K562 (cell line): Measurements from ENCODE around the gene CEP85L. TPM values are rescaled to one million over a fixed set of nuclear protein-coding genes. Genes with fewer than 3 reads are reported as not detected.

Experiments
- ATAC-seq: fragments of 200-7000 bp; cut with Tn5 transposase; 3 replicates; pipeline ENCODE4 v1.9.1; 2020; ENCODE audit warnings: moderate library complexity
- BruUV-seq: library from RNA; stranded (reverse); fragments of 400-500 nt; replicated peaks from 2 replicates; lab custom pipeline; 2021; lab: Mats Ljungman, UMichigan
- CTCF ChIA-PET: fragments of 300-600 bp; formaldehyde crosslinking; extraction: SDS; loops from one replicate; lab custom pipeline; 2021; ENCODE audit warnings: low intra/inter-chr PET ratio; lab: Yijun Ruan, JAX
- POLR2A ChIA-PET: fragments of 300-600, 350-650 bp; sonication (Branson Sonifier 250); formaldehyde crosslinking; extraction: SDS; loops from one replicate; lab custom pipeline; 2021; ENCODE audit warnings: antibody characterized with exemption, inconsistent platforms; lab: Yijun Ruan, JAX
- DNase-seq, 4 experiments: peaks; one replicate each; pipeline versions ENCODE4 v3.0.0 to v3.0.0-alpha.2; 2011 to 2018; ENCODE audit warnings: low spot score in 3 of 4, mixed read lengths in 3 of 4; ENCODE audit errors: extremely low read depth in 1 of 4
- FAIRE-seq: peaks from 2 replicates; lab custom pipeline; 2011; peaks lifted over from hg19 to GRCh38; lab: Jason Lieb, UNC
- H2AFZ ChIP-seq: 2 replicates; pipeline ENCODE4 v1.6.0; 2011; ENCODE audit warnings: low read depth, low read length, control low read depth, inconsistent platforms
- H3K27ac ChIP-seq: fragments of 200-600 bp; 3 replicates; pipeline ENCODE4 v1.8.0; 2011; ENCODE audit warnings: low read depth, mild to moderate bottlenecking, control low read depth, inconsistent platforms, low read length, moderate library complexity, mixed read lengths; ENCODE audit errors: extremely low read depth
- H3K27me3 ChIP-seq, 2 experiments: fragments of 300-600 bp in 1 of 2; 2 replicates in 1 of 2; 3 replicates in 1 of 2; pipeline versions ENCODE4 v1.6.0 to v1.8.0; 2011; ENCODE audit warnings: inconsistent platforms in 2 of 2, low read length in 2 of 2, mild to moderate bottlenecking in 1 of 2, mixed read lengths in 1 of 2, moderate library complexity in 1 of 2; ENCODE audit not compliant: control insufficient read depth in 2 of 2, insufficient read depth in 2 of 2
- H3K36me3 ChIP-seq: fragments of 300-600 bp; 3 replicates; pipeline ENCODE4 v1.8.0; 2011; ENCODE audit warnings: mild to moderate bottlenecking, low read length, inconsistent platforms; ENCODE audit not compliant: control insufficient read depth, insufficient read depth
- H3K4me1 ChIP-seq, 2 experiments: fragments of 200-600 bp in 1 of 2; replicated peaks in 1 of 2; 2 replicates in 1 of 2; 3 replicates in 1 of 2; pipeline versions ENCODE4 v1.5.1 to v1.8.0; 2011; ENCODE audit warnings: inconsistent platforms in 2 of 2, low read length in 2 of 2, mild to moderate bottlenecking in 1 of 2, mixed read lengths in 1 of 2, moderate library complexity in 1 of 2; ENCODE audit not compliant: control insufficient read depth in 2 of 2, insufficient read depth in 2 of 2
- H3K4me2 ChIP-seq: 2 replicates; pipeline ENCODE4 v1.6.1; 2011; ENCODE audit warnings: low read length, control low read depth, inconsistent platforms, mixed read lengths; ENCODE audit not compliant: insufficient read depth
- H3K4me3 ChIP-seq: fragments of 200-600 bp; sonication (generic), shearing (Covaris generic); 2 replicates; pipeline ENCODE4 v1.5.1; 2016; ENCODE audit warnings: control low read depth, inconsistent platforms
- H3K79me2 ChIP-seq: fragments of 200-600 bp; 3 replicates; pipeline ENCODE4 v1.8.0; 2011; ENCODE audit warnings: low read length, inconsistent platforms; ENCODE audit not compliant: control insufficient read depth, insufficient read depth
- H3K9ac ChIP-seq, 2 experiments: 2 replicates each; pipeline versions ENCODE4 v1.6.0 to v1.6.1; 2011; ENCODE audit warnings: low read depth in 2 of 2, low read length in 2 of 2, control low read depth in 1 of 2, inconsistent platforms in 1 of 2, mild to moderate bottlenecking in 1 of 2, mixed read lengths in 1 of 2; ENCODE audit not compliant: insufficient read depth in 1 of 2
- H3K9me1 ChIP-seq: one replicate; pipeline ENCODE4 v1.6.0; 2011; ENCODE audit warnings: inconsistent platforms, mild to moderate bottlenecking, low read length, moderate library complexity; ENCODE audit not compliant: control insufficient read depth, insufficient read depth
- H3K9me3 ChIP-seq: replicated peaks from 2 replicates; pipeline ENCODE4 v1.5.1; 2011; ENCODE audit warnings: low read depth, low read length, inconsistent platforms; ENCODE audit not compliant: control insufficient read depth, insufficient read depth
- H4K20me1 ChIP-seq: replicated peaks from 2 replicates; pipeline ENCODE4 v1.6.1; 2011; ENCODE audit warnings: low read length, inconsistent platforms, mixed read lengths; ENCODE audit not compliant: control insufficient read depth, insufficient read depth
- ZFP36 ChIP-seq: fragments of 150-350 bp; IDR thresholded peaks from 2 replicates; pipeline ENCODE4 v1.6.1; 2018; ENCODE audit warnings: low read length, low read depth; ENCODE audit not compliant: partially characterized antibody
- WGBS: fragments of 100-300 bp; shearing (Covaris generic); methylation state at CpG from one replicate; pipeline ENCODE4 v1.1.6; 2016; ENCODE audit warnings: low coverage, mixed read lengths; ENCODE audit not compliant: insufficient coverage; ENCODE audit errors: missing lambda C conversion rate; 5-methylcytosine and 5-hydroxymethylcytosine counted together
- in situ Hi-C: fragments of 300-500 bp; cut with MboI; formaldehyde crosslinking; loops from 4 replicates; pipeline ENCODE4 v1.15.0; 2018; ENCODE audit warnings: inconsistent platforms, mixed read lengths
- intact Hi-C: fragments of 100-400 bp; cut with micrococcal nuclease; formaldehyde crosslinking; loops from 2 replicates; pipeline ENCODE4 v1.14.2; 2022
- polyA plus RNA-seq, 8 experiments: library from polyadenylated mRNA; depleted of rRNA in 4 of 8; stranded (reverse) in 5 of 8; unstranded in 3 of 8; fragments of >200 nt; fragmentation: Nextera tagmentation in 2 of 8; fragmentation: Illumina TruSeq in 1 of 8; extraction: Ambion mirVana in 2 of 8; extraction: Trizol in 1 of 8; gene quantifications; 2 replicates each; pipeline versions ENCODE4 v1.2.1 to v1.2.3, GENCODE V29; 2011 to 2014; ENCODE audit warnings: inconsistent platforms in 1 of 8, missing spikeins in 1 of 8
- total RNA-seq, 7 experiments: library from RNA; depleted of rRNA in 6 of 7; stranded (reverse); fragments of >200 nt in 6 of 7; fragmentation: Illumina TruSeq in 2 of 7; extraction: Trizol in 2 of 7; gene quantifications; 2 replicates each; pipeline versions ENCODE4 v1.2.1 to v1.2.3, GENCODE V29; 2011 to 2021; ENCODE audit warnings: low replicate concordance in 1 of 7
- TF ChIP-seq, protein P1 (sequence below): fragments of 450-650 bp; IDR thresholded peaks from 2 replicates; pipeline ENCODE4 v1.6.1; 2016; ENCODE audit warnings: low read depth

CEP85L gene
- total and polyA plus RNA-seq, 9 of the 15 experiments (the other 6 are each of a cell fraction or from before 2014, with no cell fraction given) = 4.5 to 15.8 (median 8.3) TPM

DNA sequence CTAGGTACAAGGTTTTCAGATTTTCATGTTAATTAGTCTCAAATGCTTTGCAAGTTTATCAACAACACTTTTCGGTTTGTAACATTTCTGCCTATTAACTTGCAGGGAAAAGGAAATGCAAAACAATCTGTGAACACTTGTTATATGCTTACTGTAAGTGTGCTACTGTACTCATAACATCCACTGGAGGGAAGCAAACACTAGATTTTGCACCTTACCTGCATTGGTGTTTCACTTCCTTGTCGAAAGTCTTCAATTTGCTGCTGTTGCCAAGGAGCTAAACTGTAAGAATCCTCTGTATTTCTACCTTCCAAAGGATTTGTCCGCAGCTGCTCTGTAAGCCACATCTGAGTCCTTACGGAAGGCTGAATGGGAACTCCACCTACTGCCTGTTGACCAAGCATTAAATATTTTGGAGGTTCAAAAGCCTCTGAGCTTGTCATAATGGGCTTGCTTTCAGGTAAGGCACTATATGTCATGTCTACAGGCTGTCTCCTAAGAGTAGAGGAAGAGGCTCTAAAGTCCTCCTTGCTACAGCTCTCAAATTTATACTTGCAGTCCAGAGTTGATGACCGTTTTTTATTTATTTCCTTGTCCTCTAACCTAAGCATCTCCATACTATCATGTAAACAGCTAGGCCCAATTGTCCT lies 86.0 kb downstream of the CEP85L start (continued):
- TF ChIP-seq, protein P1, sequence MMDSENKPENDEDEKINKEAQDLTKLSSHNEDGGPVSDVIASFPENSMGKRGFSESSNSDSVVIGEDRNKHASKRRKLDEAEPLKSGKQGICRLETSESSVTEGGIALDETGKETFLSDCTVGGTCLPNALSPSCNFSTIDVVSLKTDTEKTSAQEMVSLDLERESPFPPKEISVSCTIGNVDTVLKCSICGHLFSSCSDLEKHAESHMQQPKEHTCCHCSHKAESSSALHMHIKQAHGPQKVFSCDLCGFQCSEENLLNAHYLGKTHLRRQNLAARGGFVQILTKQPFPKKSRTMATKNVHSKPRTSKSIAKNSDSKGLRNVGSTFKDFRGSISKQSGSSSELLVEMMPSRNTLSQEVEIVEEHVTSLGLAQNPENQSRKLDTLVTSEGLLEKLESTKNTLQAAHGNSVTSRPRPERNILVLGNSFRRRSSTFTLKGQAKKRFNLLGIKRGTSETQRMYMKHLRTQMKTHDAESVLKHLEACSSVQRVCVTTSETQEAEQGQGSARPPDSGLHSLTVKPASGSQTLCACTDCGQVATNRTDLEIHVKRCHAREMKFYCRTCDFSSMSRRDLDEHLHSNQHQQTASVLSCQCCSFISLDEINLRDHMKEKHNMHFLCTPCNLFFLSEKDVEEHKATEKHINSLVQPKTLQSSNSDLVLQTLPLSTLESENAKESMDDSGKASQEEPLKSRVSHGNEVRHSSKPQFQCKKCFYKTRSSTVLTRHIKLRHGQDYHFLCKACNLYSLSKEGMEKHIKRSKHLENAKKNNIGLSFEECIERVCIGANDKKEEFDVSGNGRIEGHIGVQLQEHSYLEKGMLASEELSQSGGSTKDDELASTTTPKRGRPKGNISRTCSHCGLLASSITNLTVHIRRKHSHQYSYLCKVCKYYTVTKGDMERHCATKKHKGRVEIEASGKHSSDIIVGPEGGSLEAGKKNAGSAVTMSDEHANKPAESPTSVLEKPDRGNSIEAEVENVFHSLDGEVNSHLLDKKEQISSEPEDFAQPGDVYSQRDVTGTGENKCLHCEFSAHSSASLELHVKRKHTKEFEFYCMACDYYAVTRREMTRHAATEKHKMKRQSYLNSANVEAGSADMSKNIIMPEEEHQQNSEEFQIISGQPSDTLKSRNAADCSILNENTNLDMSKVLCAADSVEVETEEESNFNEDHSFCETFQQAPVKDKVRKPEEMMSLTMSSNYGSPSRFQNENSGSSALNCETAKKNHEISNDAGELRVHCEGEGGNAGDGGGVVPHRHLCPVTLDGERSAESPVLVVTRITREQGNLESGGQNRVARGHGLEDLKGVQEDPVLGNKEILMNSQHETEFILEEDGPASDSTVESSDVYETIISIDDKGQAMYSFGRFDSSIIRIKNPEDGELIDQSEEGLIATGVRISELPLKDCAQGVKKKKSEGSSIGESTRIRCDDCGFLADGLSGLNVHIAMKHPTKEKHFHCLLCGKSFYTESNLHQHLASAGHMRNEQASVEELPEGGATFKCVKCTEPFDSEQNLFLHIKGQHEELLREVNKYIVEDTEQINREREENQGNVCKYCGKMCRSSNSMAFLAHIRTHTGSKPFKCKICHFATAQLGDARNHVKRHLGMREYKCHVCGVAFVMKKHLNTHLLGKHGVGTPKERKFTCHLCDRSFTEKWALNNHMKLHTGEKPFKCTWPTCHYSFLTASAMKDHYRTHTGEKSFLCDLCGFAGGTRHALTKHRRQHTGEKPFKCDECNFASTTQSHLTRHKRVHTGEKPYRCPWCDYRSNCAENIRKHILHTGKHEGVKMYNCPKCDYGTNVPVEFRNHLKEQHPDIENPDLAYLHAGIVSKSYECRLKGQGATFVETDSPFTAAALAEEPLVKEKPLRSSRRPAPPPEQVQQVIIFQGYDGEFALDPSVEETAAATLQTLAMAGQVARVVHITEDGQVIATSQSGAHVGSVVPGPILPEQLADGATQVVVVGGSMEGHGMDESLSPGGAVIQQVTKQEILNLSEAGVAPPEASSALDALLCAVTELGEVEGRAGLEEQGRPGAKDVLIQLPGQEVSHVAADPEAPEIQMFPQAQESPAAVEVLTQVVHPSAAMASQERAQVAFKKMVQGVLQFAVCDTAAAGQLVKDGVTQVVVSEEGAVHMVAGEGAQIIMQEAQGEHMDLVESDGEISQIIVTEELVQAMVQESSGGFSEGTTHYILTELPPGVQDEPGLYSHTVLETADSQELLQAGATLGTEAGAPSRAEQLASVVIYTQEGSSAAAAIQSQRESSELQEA = no peak

DNA sequence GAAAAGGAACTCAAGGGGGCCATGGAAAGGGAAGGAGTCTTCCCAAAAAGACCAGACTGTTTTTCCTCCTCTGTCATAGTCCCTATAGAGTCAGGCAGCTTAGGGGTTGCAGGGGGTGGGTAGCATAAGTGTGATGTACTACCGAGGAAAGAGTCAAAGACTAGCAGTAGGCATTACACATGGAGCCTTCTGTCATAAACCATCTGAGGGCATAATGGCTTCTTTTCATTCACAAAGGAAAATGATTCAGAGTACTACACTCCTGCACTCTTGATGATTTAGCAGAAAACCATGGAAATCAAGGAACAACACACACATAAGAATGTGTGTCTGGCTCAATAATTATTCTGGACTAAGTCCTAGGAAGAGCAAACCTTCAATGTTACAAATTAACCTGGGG lies 88.4 kb downstream of the CEP85L start:
- ATAC-seq (no peak), FAIRE-seq (no peak), DNase-seq (no peak)
- Histone ChIP-seq H3K9me3 (no peaks in the 10 kb centered on the region), H2AFZ (no peak overlapping the region), H3K27me3 (no peaks in the 10 kb centered on the region), H4K20me1 (no peaks in the 10 kb centered on the region), H3K36me3 (peaks cover 10% of the 10 kb centered on the region; the same call in 2 of the 3 replicates), H3K4me2 (no peak overlapping the region), H3K4me3 (no peak overlapping the region), H3K79me2 (no peaks in the 10 kb centered on the region), H3K9ac (no peak overlapping the region), H3K9me1 (no peaks in the 10 kb centered on the region), H3K27ac (no peak overlapping the region), H3K4me1 (no peaks in the 10 kb centered on the region; a peak in 1 of 5 replicates)
- WGBS = 54% methylated on average over 1 of the region's 1 CpG
- in situ Hi-C loops (no loop called here), intact Hi-C loops (no loop called here)
- ChIA-PET CTCF (no interaction called here), POLR2A (no interaction called here)
- no TSS peak for BruUV-seq
- no peak for TF ChIP-seq ZFP36
